MCF 10A (cell line): ENCODE measurements around the gene BICD1. TPM values are rescaled to one million over a fixed set of nuclear protein-coding genes. Genes with fewer than 3 reads are reported as not detected.

Experiments used
- BruUV-seq: library from RNA; stranded (reverse); fragments of 400-500 nt; replicated peaks from 2 replicates; lab custom pipeline; 2021; lab: Mats Ljungman, UMichigan
- CTCF ChIA-PET: fragments of 300-600 bp; sonication (Branson Sonifier 250); formaldehyde crosslinking; extraction: SDS; loops from one replicate; lab custom pipeline; 2021; ENCODE audit warnings: antibody characterized with exemption, inconsistent platforms; lab: Yijun Ruan, JAX
- POLR2A ChIA-PET: fragments of 300-600, 350-650 bp; sonication (Branson Sonifier 250); formaldehyde crosslinking; extraction: SDS; loops from one replicate; lab custom pipeline; 2020; ENCODE audit warnings: antibody characterized with exemption, inconsistent platforms; lab: Yijun Ruan, JAX
- DNase-seq: peaks from one replicate; pipeline ENCODE4 v3.0.0-alpha.2; 2018; ENCODE audit not compliant: unreplicated experiment
- H3K27ac Mint-ChIP-seq: one replicate; pipeline ENCODE4 v1.8.0; 2022; ENCODE audit warnings: mild to moderate bottlenecking, low read depth, mixed read lengths; ENCODE audit not compliant: unreplicated experiment
- H3K27me3 Mint-ChIP-seq: one replicate; pipeline ENCODE4 v1.8.0; 2022; ENCODE audit warnings: mixed read lengths; ENCODE audit not compliant: insufficient read depth, unreplicated experiment
- H3K36me3 Mint-ChIP-seq: one replicate; pipeline ENCODE4 v1.8.0; 2022; ENCODE audit warnings: mild to moderate bottlenecking, moderate library complexity, mixed read lengths; ENCODE audit not compliant: insufficient read depth, unreplicated experiment
- H3K4me1 Mint-ChIP-seq: one replicate; pipeline ENCODE4 v1.8.0; 2022; ENCODE audit warnings: mixed read lengths; ENCODE audit not compliant: insufficient read depth, unreplicated experiment
- H3K4me3 Mint-ChIP-seq: one replicate; pipeline ENCODE4 v1.8.0; 2022; ENCODE audit warnings: mild to moderate bottlenecking, moderate library complexity, mixed read lengths; ENCODE audit not compliant: unreplicated experiment
- H3K9me3 Mint-ChIP-seq: one replicate; pipeline ENCODE4 v1.8.0; 2022; ENCODE audit warnings: mixed read lengths; ENCODE audit not compliant: unreplicated experiment
- intact Hi-C: fragments of 100-400 bp; cut with micrococcal nuclease; formaldehyde crosslinking; loops from 2 replicates; pipeline ENCODE4 v1.14.1; 2022
- total RNA-seq: library from RNA; stranded (reverse); gene quantifications from 2 replicates; pipeline ENCODE4 v1.2.3, GENCODE V29; 2022
- TF ChIP-seq, protein P1 (sequence below): fragments of 200-600 bp; IDR thresholded peaks from one replicate; pipeline ENCODE4 v1.8.0; 2022; ENCODE audit warnings: antibody characterized with exemption, mild to moderate bottlenecking; ENCODE audit not compliant: unreplicated experiment

BICD1 gene
- total RNA-seq, 1 experiment from 2014 or later, result 49.3 TPM

GRCh38 chr12:32104572-32105355, 1.9 kb upstream of the BICD1 start:
- Mint-ChIP-seq H3K27me3 (no peaks in the 10 kb centered on the region), H3K27ac (no peak overlapping the region), H3K9me3 (no peaks in the 10 kb centered on the region), H3K4me3 (no peak overlapping the region), H3K36me3 (peaks cover 8% of the 10 kb centered on the region), H3K4me1 (peaks cover 11% of the 10 kb centered on the region)
- POLR2A ChIA-PET, result interaction anchor here (3.2 kb wide), 1 partner anchor 11 kb away, joined by 42 read pairs; no protein-coding TSS in a partner anchor
- DNase-seq, result no peak
- intact Hi-C loops, result loop anchor here (5.0 kb wide), 2 partner anchors 93 to 447 kb away; partner anchors contain the start of gene ETFBKMT
- no TSS peak for BruUV-seq
- CTCF ChIA-PET, result no interaction called here
- TF ChIP-seq, protein P1, sequence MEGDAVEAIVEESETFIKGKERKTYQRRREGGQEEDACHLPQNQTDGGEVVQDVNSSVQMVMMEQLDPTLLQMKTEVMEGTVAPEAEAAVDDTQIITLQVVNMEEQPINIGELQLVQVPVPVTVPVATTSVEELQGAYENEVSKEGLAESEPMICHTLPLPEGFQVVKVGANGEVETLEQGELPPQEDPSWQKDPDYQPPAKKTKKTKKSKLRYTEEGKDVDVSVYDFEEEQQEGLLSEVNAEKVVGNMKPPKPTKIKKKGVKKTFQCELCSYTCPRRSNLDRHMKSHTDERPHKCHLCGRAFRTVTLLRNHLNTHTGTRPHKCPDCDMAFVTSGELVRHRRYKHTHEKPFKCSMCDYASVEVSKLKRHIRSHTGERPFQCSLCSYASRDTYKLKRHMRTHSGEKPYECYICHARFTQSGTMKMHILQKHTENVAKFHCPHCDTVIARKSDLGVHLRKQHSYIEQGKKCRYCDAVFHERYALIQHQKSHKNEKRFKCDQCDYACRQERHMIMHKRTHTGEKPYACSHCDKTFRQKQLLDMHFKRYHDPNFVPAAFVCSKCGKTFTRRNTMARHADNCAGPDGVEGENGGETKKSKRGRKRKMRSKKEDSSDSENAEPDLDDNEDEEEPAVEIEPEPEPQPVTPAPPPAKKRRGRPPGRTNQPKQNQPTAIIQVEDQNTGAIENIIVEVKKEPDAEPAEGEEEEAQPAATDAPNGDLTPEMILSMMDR, result no peak

GRCh38 chr12:32105986-32106516, 596 bp upstream of the BICD1 start:
- intact Hi-C loops, result loop anchor here (1.0 to 5.0 kb wide), 5 partner anchors 45 to 449 kb away; partner anchors contain the start of gene ETFBKMT
- peak overlapping the region; percentile 81 for H3K4me3 Mint-ChIP-seq
- POLR2A ChIA-PET, result interaction anchor here (0.6 to 3.2 kb wide), 10 partner anchors 8 to 516 kb away, joined by 3 to 42 read pairs (median 3); partner anchors contain the start of gene RESF1
- H3K27me3 Mint-ChIP-seq, result no peaks in the 10 kb centered on the region
- H3K36me3 Mint-ChIP-seq, result peaks cover 8% of the 10 kb centered on the region
- CTCF ChIA-PET, result interaction anchor here (0.5 to 2.0 kb wide), 16 partner anchors 11 to 566 kb away, joined by 3 to 13 read pairs (median 3); no protein-coding TSS in a partner anchor
- H3K9me3 Mint-ChIP-seq, result no peaks in the 10 kb centered on the region
- peak overlapping the region; percentile 76 for H3K27ac Mint-ChIP-seq
- no peak for DNase-seq
- peaks cover 18% of the 10 kb centered on the region for H3K4me1 Mint-ChIP-seq
- TF ChIP-seq, protein P1, result no peak
- no TSS peak for BruUV-seq

- H3K4me3 Mint-ChIP-seq, result peak overlapping the region; percentile 81
- H3K36me3 Mint-ChIP-seq, result peaks cover 8% of the 10 kb centered on the region
- intact Hi-C loops, result loop anchor here (2.0 to 5.0 kb wide), 4 partner anchors 47 to 450 kb away; partner anchors contain the start of gene ETFBKMT
- no peaks in the 10 kb centered on the region for H3K9me3 Mint-ChIP-seq
- H3K27me3 Mint-ChIP-seq, result no peaks in the 10 kb centered on the region
- H3K4me1 Mint-ChIP-seq, result peaks cover 18% of the 10 kb centered on the region
- H3K27ac Mint-ChIP-seq, result peak overlapping the region; percentile 76
- DNase-seq, result peak; percentile 71
- ChIA-PET POLR2A (interaction anchor here (0.5 to 3.2 kb wide), 22 partner anchors 9 to 622 kb away, joined by 3 to 42 read pairs (median 3); partner anchors contain the start of gene RESF1), CTCF (interaction anchor here (0.6 to 2.0 kb wide), 14 partner anchors 8 to 703 kb away, joined by 3 to 5 read pairs (median 3); no protein-coding TSS in a partner anchor)
- TF ChIP-seq, protein P1, result no peak
- TSS peak; percentile 97 for BruUV-seq
Observed at GRCh38 chr12:32107359-32108267, 966 bp downstream of the BICD1 start.
